Measurements from ENCODE around the gene FAM171A2. TPM values are rescaled to one million over a fixed set of nuclear protein-coding genes. Genes with fewer than 3 reads are reported as not detected.

Gene FAM171A2
- total and polyA plus RNA-seq, 4 donors = 0.08 to 1.1 (median 0.18) TPM; not detected in 1

- Histone ChIP-seq H3K27me3 (ENCODE audit: control insufficient read depth in 4 of 4, insufficient read depth in 4 of 4, low read length in 3 of 4) (peaks cover 0 to 6% (median 3%) of the 10 kb centered on the region in 4 donors), H3K36me3 (ENCODE audit: control insufficient read depth in 4 of 4, insufficient read depth in 3 of 4, low read depth in 1 of 4, low read length in 3 of 4) (peaks cover 0 to 3% (median under 1%) of the 10 kb centered on the region in 4 donors), H3K27ac (ENCODE audit: low read depth in 1 of 2, low read length in 2 of 2) (no peak overlapping the region), H3K4me1 (ENCODE audit: control insufficient read depth in 4 of 4, insufficient read depth in 4 of 4, low read length in 3 of 4) (peaks cover 0 to 6% (median 2%) of the 10 kb centered on the region in 4 donors), H3K9ac (ENCODE audit: low read depth in 1 of 2, low read length in 2 of 2) (no peak overlapping the region), H3K9me3 (ENCODE audit: control insufficient read depth in 4 of 4, low read length in 3 of 4) (no peaks in the 10 kb centered on the region), H3K4me3 (ENCODE audit: low read depth in 1 of 3, low read length in 3 of 3) (no peak overlapping the region)
- 37% methylated on average over 11 of the region's 11 CpGs for WGBS
- no peak for DNase-seq (ENCODE audit: low spot score)
- no peak for TF ChIP-seq YY1 (IDR thresholded peaks at IDR 0.05)
- no peak for TF ChIP-seq SP1 (IDR thresholded peaks at IDR 0.05)
- no peak for TF ChIP-seq HNF4G (IDR thresholded peaks at IDR 0.05)
- TF ChIP-seq ATF3 (IDR thresholded peaks at IDR 0.05) = no peak
- no peak for TF ChIP-seq RXRA (IDR thresholded peaks at IDR 0.05)
- TF ChIP-seq JUND (IDR thresholded peaks at IDR 0.05) = no peak
- no peak for TF ChIP-seq CTCF (IDR thresholded peaks at IDR 0.05; ENCODE audit: low read depth, low read length, missing input control)
- no peak for TF ChIP-seq NR2F2 (IDR thresholded peaks at IDR 0.05)
- no peak for TF ChIP-seq GABPA (IDR thresholded peaks at IDR 0.05 in 1 of 2, conservative IDR thresholded peaks at IDR 0.05 in 1 of 2)
- TF ChIP-seq REST (IDR thresholded peaks at IDR 0.05) = no peak
- no peak for TF ChIP-seq FOXA2 (IDR thresholded peaks at IDR 0.05)
- TF ChIP-seq EGR1 (IDR thresholded peaks at IDR 0.05; ENCODE audit: low read depth in 2 of 2) = no peak
- no peak for TF ChIP-seq MAX (IDR thresholded peaks at IDR 0.05)
- no peak for TF ChIP-seq TAF1 (conservative IDR thresholded peaks at IDR 0.05)
Measured at GRCh38 chr17:44314524-44314868, 49.2 kb downstream of the FAM171A2 start.

GRCh38 chr17:44314031-44314430 lies 49.6 kb downstream of the FAM171A2 start:
- H3K9ac ChIP-seq (ENCODE audit: low read depth in 1 of 2, low read length in 2 of 2) = no peak overlapping the region
- H3K27ac ChIP-seq (ENCODE audit: low read depth in 1 of 2, low read length in 2 of 2) = no peak overlapping the region
- no peak overlapping the region for H3K4me3 ChIP-seq (ENCODE audit: low read depth in 1 of 3, low read length in 3 of 3)
- no peaks in the 10 kb centered on the region for H3K9me3 ChIP-seq (ENCODE audit: control insufficient read depth in 4 of 4, low read length in 3 of 4)
- DNase-seq (ENCODE audit: low spot score) = no peak
- H3K36me3 ChIP-seq (ENCODE audit: control insufficient read depth in 4 of 4, insufficient read depth in 3 of 4, low read depth in 1 of 4, low read length in 3 of 4) = no peaks in the 10 kb centered on the region
- 85% methylated on average over 7 of the region's 7 CpGs for WGBS
- peaks cover 0 to 6% (median 2%) of the 10 kb centered on the region in 4 donors for H3K4me1 ChIP-seq (ENCODE audit: control insufficient read depth in 4 of 4, insufficient read depth in 4 of 4, low read length in 3 of 4)
- H3K27me3 ChIP-seq (ENCODE audit: control insufficient read depth in 4 of 4, insufficient read depth in 4 of 4, low read length in 3 of 4) = peaks cover 0 to 6% (median 3%) of the 10 kb centered on the region in 4 donors
- TF ChIP-seq FOXA2 (IDR thresholded peaks at IDR 0.05) (no peak), HNF4A (conservative IDR thresholded peaks at IDR 0.05) (no peak), YY1 (IDR thresholded peaks at IDR 0.05) (no peak), FOXA1 (IDR thresholded peaks at IDR 0.05) (no peak), ATF3 (IDR thresholded peaks at IDR 0.05) (no peak), RXRA (IDR thresholded peaks at IDR 0.05) (no peak), CTCF (IDR thresholded peaks at IDR 0.05; ENCODE audit: low read depth, low read length, missing input control) (no peak), HNF4G (IDR thresholded peaks at IDR 0.05) (no peak), REST (IDR thresholded peaks at IDR 0.05) (no peak), TAF1 (conservative IDR thresholded peaks at IDR 0.05) (no peak), RAD21 (IDR thresholded peaks at IDR 0.05) (no peak), EGR1 (IDR thresholded peaks at IDR 0.05; ENCODE audit: low read depth in 2 of 2) (no peak), JUND (IDR thresholded peaks at IDR 0.05) (no peak), SP1 (IDR thresholded peaks at IDR 0.05) (no peak), MAX (IDR thresholded peaks at IDR 0.05) (no peak), GABPA (IDR thresholded peaks at IDR 0.05 in 1 of 2, conservative IDR thresholded peaks at IDR 0.05 in 1 of 2) (no peak), NR2F2 (IDR thresholded peaks at IDR 0.05) (no peak)
